Astrocyte of the spinal cord (primary cell): ENCODE results near the gene CAP2.
A peak's percentile ranks its signal among the peaks of the same experiment; 100 is the strongest.

Experiments used
- DNase-seq: peaks from one replicate; pipeline ENCODE4 v3.0.0; 2011; ENCODE audit warnings: low read depth, low spot score
- H3K4me3 ChIP-seq: 2 replicates; pipeline ENCODE4 v1.5.1; 2011; ENCODE audit warnings: low read depth, mild to moderate bottlenecking, low read length, moderate library complexity
- CTCF ChIP-seq: IDR thresholded peaks from 2 replicates; pipeline ENCODE4 v1.5.1; 2012; ENCODE audit warnings: low read depth, mild to moderate bottlenecking, low read length, inconsistent platforms
- in situ Hi-C: cut with HindIII; loops from 2 replicates; pipeline ENCODE4 v1.10.0; 2017; ENCODE audit warnings: low sequenced_read_pairs

CAP2 gene

DNA sequence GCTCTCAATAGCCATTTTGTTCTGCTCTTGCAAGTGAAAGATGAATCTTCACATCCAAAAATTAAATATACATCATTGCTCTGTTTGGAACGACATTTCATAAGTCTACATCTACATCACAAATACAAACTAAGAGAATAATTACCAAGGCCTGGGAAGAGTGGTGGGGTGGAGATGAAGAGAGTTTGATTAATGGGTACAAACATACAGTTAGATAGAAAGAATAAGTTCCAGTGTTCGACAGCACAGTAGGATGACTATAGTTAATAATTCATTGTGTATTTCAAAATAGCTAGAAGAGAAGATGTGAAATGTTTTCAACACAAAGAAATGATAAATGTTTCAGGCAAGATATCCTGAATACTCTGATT is 38.0 kb upstream of the CAP2 start:
- in situ Hi-C loops: no loop called here
- no peak for TF ChIP-seq CTCF
- no peak for DNase-seq
- H3K4me3 ChIP-seq: no peak overlapping the region

DNA sequence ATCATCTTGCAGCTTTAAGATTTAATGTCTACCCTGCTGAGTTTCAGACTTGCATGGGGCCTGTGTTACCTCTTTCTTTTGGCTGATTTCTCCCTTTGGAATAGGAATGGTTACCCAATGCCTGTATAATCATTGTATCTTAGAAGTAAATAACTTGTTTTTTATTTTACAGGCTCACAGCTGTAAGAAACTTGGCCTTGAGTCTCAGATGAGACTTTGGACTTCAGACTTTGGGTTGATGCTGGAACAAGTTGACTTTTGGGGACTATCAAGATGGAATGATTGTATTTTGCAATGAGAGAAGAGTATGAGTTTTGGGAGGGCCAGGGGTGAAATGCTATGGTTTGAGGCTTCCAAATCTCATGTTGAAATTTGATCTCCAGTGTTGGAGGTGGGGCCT is 34.9 kb upstream of the CAP2 start:
- in situ Hi-C loops: no loop called here
- H3K4me3 ChIP-seq: no peak overlapping the region
- DNase-seq: no peak

GRCh38 chr6:17360564-17360963 is 32.8 kb upstream of the CAP2 start:
- no peak overlapping the region for H3K4me3 ChIP-seq
- in situ Hi-C loops: no loop called here
- no peak for DNase-seq
- no peak for TF ChIP-seq CTCF

More for the DNA sequence above, 34.9 kb upstream of the CAP2 start:
- TF ChIP-seq CTCF: no peak

- peak; percentile 17 for DNase-seq
- TF ChIP-seq CTCF: no peak
- in situ Hi-C loops: no loop called here
- H3K4me3 ChIP-seq: no peak overlapping the region
These were observed 32.4 kb upstream of the CAP2 start for GRCh38 chr6:17361013-17361412.

DNA sequence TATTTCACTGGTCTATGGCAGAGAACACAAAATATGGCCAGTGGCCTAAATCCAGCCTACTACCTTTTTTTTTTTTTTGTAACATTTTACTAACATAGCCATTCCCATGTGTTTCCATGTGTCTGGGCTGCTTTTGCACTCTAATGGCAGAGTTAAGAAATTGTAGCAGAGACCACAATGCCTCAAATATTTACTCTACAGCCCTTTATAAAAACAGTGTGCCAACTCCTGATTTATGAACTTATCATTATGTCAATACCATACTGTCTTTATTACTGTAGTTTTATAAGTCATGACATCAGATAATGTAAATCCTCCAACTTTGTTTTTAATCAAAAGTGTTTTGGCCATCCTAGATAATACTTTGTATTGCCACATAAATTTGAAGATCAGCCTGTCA is 27.4 kb upstream of the CAP2 start:
- TF ChIP-seq CTCF: no peak
- no peak for DNase-seq
- in situ Hi-C loops: no loop called here
- no peak overlapping the region for H3K4me3 ChIP-seq

DNA sequence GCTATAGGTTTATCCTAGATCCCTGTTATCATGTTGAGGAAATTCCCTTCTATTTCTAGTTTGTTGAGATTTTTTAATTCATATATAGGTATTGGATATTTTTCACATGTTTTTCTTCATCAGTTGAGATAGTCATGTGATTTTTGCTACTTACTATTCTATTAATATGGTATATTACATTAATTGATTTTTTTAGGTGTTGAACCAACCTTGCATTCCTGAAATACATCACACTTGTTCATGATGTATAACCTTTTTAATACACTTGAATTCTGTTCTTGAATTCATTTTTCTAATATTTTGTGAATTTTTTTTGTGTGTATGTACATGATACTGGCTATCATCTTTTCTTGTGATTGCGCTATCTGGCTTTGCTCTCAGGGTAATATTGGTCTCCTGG is 25.5 kb upstream of the CAP2 start:
- DNase-seq: no peak
- no peak overlapping the region for H3K4me3 ChIP-seq
- in situ Hi-C loops: no loop called here
- TF ChIP-seq CTCF: no peak
